ENCODE results near the gene ST6GALNAC4.

The ST6GALNAC4 gene

GRCh38 chr9:127928676-127929624, 12.1 kb upstream of the ST6GALNAC4 start (continued):
- TF ChIP-seq, protein P1, sequence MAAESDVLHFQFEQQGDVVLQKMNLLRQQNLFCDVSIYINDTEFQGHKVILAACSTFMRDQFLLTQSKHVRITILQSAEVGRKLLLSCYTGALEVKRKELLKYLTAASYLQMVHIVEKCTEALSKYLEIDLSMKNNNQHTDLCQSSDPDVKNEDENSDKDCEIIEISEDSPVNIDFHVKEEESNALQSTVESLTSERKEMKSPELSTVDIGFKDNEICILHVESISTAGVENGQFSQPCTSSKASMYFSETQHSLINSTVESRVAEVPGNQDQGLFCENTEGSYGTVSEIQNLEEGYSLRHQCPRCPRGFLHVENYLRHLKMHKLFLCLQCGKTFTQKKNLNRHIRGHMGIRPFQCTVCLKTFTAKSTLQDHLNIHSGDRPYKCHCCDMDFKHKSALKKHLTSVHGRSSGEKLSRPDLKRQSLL (tag by site-specific recombination; IDR thresholded peaks at IDR 0.05) = no peak
- TF ChIP-seq ZNF354C (tag by site-specific recombination; IDR thresholded peaks at IDR 0.05; ENCODE audit: borderline replicate concordance, low read depth) = no peak
- no peak for TF ChIP-seq KLF1 (tag by site-specific recombination; IDR thresholded peaks at IDR 0.05)
- no peak for TF ChIP-seq MEIS1 (CRISPR knock-in tag; IDR thresholded peaks at IDR 0.05; ENCODE audit: borderline replicate concordance)
- no peak for TF ChIP-seq WT1 (tag by site-specific recombination; IDR thresholded peaks at IDR 0.05)
- TF ChIP-seq MZF1 (tag by site-specific recombination; IDR thresholded peaks at IDR 0.05; ENCODE audit: borderline replicate concordance) = no peak
- TF ChIP-seq KLF17 (tag by site-specific recombination; IDR thresholded peaks at IDR 0.05) = peak; percentile 19; the same call in 1 of the 2 replicates
- no peak for TF ChIP-seq ATF2 (tag by site-specific recombination; IDR thresholded peaks at IDR 0.05; ENCODE audit: low read depth)
- TF ChIP-seq ZNF791 (tag by site-specific recombination; IDR thresholded peaks at IDR 0.05) = no peak
- TF ChIP-seq, protein P2, sequence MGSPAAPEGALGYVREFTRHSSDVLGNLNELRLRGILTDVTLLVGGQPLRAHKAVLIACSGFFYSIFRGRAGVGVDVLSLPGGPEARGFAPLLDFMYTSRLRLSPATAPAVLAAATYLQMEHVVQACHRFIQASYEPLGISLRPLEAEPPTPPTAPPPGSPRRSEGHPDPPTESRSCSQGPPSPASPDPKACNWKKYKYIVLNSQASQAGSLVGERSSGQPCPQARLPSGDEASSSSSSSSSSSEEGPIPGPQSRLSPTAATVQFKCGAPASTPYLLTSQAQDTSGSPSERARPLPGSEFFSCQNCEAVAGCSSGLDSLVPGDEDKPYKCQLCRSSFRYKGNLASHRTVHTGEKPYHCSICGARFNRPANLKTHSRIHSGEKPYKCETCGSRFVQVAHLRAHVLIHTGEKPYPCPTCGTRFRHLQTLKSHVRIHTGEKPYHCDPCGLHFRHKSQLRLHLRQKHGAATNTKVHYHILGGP (tag by site-specific recombination; IDR thresholded peaks at IDR 0.05) = no peak
- TF ChIP-seq ZNF76 (tag by site-specific recombination; IDR thresholded peaks at IDR 0.05; ENCODE audit: borderline replicate concordance, low read depth) = no peak
- no peak for TF ChIP-seq ZNF175 (tag by site-specific recombination; IDR thresholded peaks at IDR 0.05)
- TF ChIP-seq, protein P3, sequence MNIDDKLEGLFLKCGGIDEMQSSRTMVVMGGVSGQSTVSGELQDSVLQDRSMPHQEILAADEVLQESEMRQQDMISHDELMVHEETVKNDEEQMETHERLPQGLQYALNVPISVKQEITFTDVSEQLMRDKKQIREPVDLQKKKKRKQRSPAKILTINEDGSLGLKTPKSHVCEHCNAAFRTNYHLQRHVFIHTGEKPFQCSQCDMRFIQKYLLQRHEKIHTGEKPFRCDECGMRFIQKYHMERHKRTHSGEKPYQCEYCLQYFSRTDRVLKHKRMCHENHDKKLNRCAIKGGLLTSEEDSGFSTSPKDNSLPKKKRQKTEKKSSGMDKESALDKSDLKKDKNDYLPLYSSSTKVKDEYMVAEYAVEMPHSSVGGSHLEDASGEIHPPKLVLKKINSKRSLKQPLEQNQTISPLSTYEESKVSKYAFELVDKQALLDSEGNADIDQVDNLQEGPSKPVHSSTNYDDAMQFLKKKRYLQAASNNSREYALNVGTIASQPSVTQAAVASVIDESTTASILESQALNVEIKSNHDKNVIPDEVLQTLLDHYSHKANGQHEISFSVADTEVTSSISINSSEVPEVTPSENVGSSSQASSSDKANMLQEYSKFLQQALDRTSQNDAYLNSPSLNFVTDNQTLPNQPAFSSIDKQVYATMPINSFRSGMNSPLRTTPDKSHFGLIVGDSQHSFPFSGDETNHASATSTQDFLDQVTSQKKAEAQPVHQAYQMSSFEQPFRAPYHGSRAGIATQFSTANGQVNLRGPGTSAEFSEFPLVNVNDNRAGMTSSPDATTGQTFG (tag by site-specific recombination; IDR thresholded peaks at IDR 0.05; ENCODE audit: borderline replicate concordance) = no peak
- no peak for TF ChIP-seq ZNF37A (tag by site-specific recombination; IDR thresholded peaks at IDR 0.05)
- no peak for TF ChIP-seq ZNF623 (tag by site-specific recombination; IDR thresholded peaks at IDR 0.05)
- peak; percentile 30 for TF ChIP-seq ZNF335 (tag by site-specific recombination; conservative IDR thresholded peaks at IDR 0.05)
- no peak for TF ChIP-seq ZNF707 (tag by site-specific recombination; IDR thresholded peaks at IDR 0.05)
- TF ChIP-seq ZNF768 (tag by site-specific recombination; IDR thresholded peaks at IDR 0.05) = peak; percentile 51; the same call in 1 of the 2 replicates
- TF ChIP-seq, protein P4, sequence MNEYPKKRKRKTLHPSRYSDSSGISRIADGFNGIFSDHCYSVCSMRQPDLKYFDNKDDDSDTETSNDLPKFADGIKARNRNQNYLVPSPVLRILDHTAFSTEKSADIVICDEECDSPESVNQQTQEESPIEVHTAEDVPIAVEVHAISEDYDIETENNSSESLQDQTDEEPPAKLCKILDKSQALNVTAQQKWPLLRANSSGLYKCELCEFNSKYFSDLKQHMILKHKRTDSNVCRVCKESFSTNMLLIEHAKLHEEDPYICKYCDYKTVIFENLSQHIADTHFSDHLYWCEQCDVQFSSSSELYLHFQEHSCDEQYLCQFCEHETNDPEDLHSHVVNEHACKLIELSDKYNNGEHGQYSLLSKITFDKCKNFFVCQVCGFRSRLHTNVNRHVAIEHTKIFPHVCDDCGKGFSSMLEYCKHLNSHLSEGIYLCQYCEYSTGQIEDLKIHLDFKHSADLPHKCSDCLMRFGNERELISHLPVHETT (tag by site-specific recombination; IDR thresholded peaks at IDR 0.05) = no peak
- TF ChIP-seq, protein P5, sequence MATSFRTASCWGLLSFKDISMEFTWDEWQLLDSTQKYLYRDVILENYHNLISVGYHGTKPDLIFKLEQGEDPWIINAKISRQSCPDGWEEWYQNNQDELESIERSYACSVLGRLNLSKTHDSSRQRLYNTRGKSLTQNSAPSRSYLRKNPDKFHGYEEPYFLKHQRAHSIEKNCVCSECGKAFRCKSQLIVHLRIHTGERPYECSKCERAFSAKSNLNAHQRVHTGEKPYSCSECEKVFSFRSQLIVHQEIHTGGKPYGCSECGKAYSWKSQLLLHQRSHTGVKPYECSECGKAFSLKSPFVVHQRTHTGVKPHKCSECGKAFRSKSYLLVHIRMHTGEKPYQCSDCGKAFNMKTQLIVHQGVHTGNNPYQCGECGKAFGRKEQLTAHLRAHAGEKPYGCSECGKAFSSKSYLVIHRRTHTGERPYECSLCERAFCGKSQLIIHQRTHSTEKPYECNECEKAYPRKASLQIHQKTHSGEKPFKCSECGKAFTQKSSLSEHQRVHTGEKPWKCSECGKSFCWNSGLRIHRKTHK (tag by site-specific recombination; IDR thresholded peaks at IDR 0.05) = no peak
- TF ChIP-seq, protein P6, sequence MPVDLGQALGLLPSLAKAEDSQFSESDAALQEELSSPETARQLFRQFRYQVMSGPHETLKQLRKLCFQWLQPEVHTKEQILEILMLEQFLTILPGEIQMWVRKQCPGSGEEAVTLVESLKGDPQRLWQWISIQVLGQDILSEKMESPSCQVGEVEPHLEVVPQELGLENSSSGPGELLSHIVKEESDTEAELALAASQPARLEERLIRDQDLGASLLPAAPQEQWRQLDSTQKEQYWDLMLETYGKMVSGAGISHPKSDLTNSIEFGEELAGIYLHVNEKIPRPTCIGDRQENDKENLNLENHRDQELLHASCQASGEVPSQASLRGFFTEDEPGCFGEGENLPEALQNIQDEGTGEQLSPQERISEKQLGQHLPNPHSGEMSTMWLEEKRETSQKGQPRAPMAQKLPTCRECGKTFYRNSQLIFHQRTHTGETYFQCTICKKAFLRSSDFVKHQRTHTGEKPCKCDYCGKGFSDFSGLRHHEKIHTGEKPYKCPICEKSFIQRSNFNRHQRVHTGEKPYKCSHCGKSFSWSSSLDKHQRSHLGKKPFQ (tag by site-specific recombination; IDR thresholded peaks at IDR 0.05) = no peak
- TF ChIP-seq ZSCAN18 (tag by site-specific recombination; IDR thresholded peaks at IDR 0.05) = no peak
- TF ChIP-seq ZNF785 (tag by site-specific recombination; IDR thresholded peaks at IDR 0.05) = no peak
- TF ChIP-seq ZNF341 (tag by site-specific recombination; IDR thresholded peaks at IDR 0.05; ENCODE audit: low read depth) = no peak
